Left ventricle myocardium inferior (tissue), 1 donor: ENCODE results near the gene CNR2. TPM values are rescaled to one million over a fixed set of nuclear protein-coding genes. Genes with fewer than 3 reads are reported as not detected.

Experiments used
- DNase-seq: peaks from one replicate; pipeline ENCODE4 v3.0.0-alpha.2; 2020
- H3K27ac ChIP-seq: fragments of 200-600 bp; replicated peaks from 2 replicates; pipeline ENCODE4 v1.8.0; 2021
- H3K27me3 ChIP-seq: fragments of 200-600 bp; 2 replicates; pipeline ENCODE4 v1.8.0; 2021; ENCODE audit warnings: low read depth
- H3K36me3 ChIP-seq: fragments of 200-600 bp; 2 replicates; pipeline ENCODE4 v1.8.0; 2021
- H3K4me1 ChIP-seq: fragments of 200-600 bp; 2 replicates; pipeline ENCODE4 v1.8.0; 2021
- H3K4me3 ChIP-seq: fragments of 200-600 bp; 2 replicates; pipeline ENCODE4 v1.8.0; 2021; ENCODE audit warnings: mild to moderate bottlenecking, moderate library complexity
- H3K9me3 ChIP-seq: fragments of 200-600 bp; replicated peaks from 2 replicates; pipeline ENCODE4 v1.8.0; 2021
- CTCF ChIP-seq: fragments of 200-600 bp; IDR thresholded peaks from 2 replicates; pipeline ENCODE4 v1.8.0; 2021; ENCODE audit warnings: antibody characterized with exemption, mild to moderate bottlenecking, borderline replicate concordance
- intact Hi-C: fragments of 100-400 bp; cut with micrococcal nuclease; formaldehyde crosslinking; loops from one replicate; pipeline ENCODE4 v1.11.0; 2022
- total RNA-seq: library from RNA; stranded (reverse); fragmentation: NEBNext Ultra II Directional; extraction: Animal tissue kit (Norgen Biotek cat#: 25700); gene quantifications from one replicate; pipeline ENCODE4 v1.2.1, GENCODE V29; 2021
- donor health status: DM: no; HTN: yes; CAD: no; lungs with severe emphysema.

CNR2 gene
- total RNA-seq, 1 donor from 2014 or later, result not detected

- Histone ChIP-seq H3K36me3 (no peaks in the 10 kb centered on the region), H3K9me3 (no peaks in the 10 kb centered on the region), H3K4me1 (peaks cover 3% of the 10 kb centered on the region), H3K27ac (no peak overlapping the region), H3K27me3 (peaks cover 6% of the 10 kb centered on the region), H3K4me3 (no peak overlapping the region)
- no peak for TF ChIP-seq CTCF
- no peak for DNase-seq
- intact Hi-C loops, result no loop called here
Measured at GRCh38 chr1:23915466-23915865, 2.3 kb upstream of the CNR2 start.

GRCh38 chr1:23914921-23915320 lies 1.8 kb upstream of the CNR2 start:
- Histone ChIP-seq H3K36me3 (no peaks in the 10 kb centered on the region), H3K27ac (no peak overlapping the region), H3K4me3 (no peak overlapping the region), H3K27me3 (peaks cover 10% of the 10 kb centered on the region), H3K9me3 (no peaks in the 10 kb centered on the region), H3K4me1 (no peaks in the 10 kb centered on the region)
- DNase-seq, result no peak
- intact Hi-C loops, result no loop called here
- no peak for TF ChIP-seq CTCF

GRCh38 chr1:23911921-23912320 lies 1.2 kb downstream of the CNR2 start:
- H3K9me3 ChIP-seq, result no peaks in the 10 kb centered on the region
- H3K27ac ChIP-seq, result no peak overlapping the region
- H3K27me3 ChIP-seq, result peaks cover 38% of the 10 kb centered on the region
- intact Hi-C loops, result no loop called here
- TF ChIP-seq CTCF, result no peak
- no peaks in the 10 kb centered on the region for H3K36me3 ChIP-seq
- H3K4me1 ChIP-seq, result no peaks in the 10 kb centered on the region
- H3K4me3 ChIP-seq, result no peak overlapping the region
- DNase-seq, result no peak

GRCh38 chr1:23910553-23911246 lies 2.5 kb downstream of the CNR2 start:
- Histone ChIP-seq H3K9me3 (no peaks in the 10 kb centered on the region), H3K4me1 (no peaks in the 10 kb centered on the region), H3K36me3 (no peaks in the 10 kb centered on the region), H3K27ac (no peak overlapping the region), H3K27me3 (peaks cover 50% of the 10 kb centered on the region), H3K4me3 (no peak overlapping the region)
- no peak for DNase-seq
- TF ChIP-seq CTCF, result no peak
- intact Hi-C loops, result no loop called here

GRCh38 chr1:23910144-23910543 lies 3.0 kb downstream of the CNR2 start:
- no peaks in the 10 kb centered on the region for H3K36me3 ChIP-seq
- TF ChIP-seq CTCF, result no peak
- no peak for DNase-seq
- H3K4me1 ChIP-seq, result no peaks in the 10 kb centered on the region
- H3K27me3 ChIP-seq, result peaks cover 56% of the 10 kb centered on the region
- intact Hi-C loops, result no loop called here
- H3K9me3 ChIP-seq, result no peaks in the 10 kb centered on the region
- no peak overlapping the region for H3K27ac ChIP-seq
- no peak overlapping the region for H3K4me3 ChIP-seq
